HuH-7 (cell line): ENCODE results near the gene PSPH.
A peak's percentile ranks its signal among the peaks of the same experiment; 100 is the strongest.
"Not testable (repeated sequence)": the region's sequence is repeated elsewhere in the genome, so short reads cannot be mapped to it uniquely, and the experiment has no call there.

ENCODE experiments used
- DNase-seq: peaks from one replicate; pipeline ENCODE4 v3.0.0; 2011; ENCODE audit warnings: low spot score

PSPH gene

GRCh38 chr7:56051339-56052191 lies at the start of gene PSPH, which contains the start of gene CCT6A:
TSS of gene PSPH (minus strand) at chr7:56051444. CDS start at chr7:56021212, 30,232 bp downstream.
TSS of gene CCT6A (plus strand) at chr7:56051765. CDS start at chr7:56051849, 84 bp downstream.
- DNase-seq, result peak; percentile 95

DNA sequence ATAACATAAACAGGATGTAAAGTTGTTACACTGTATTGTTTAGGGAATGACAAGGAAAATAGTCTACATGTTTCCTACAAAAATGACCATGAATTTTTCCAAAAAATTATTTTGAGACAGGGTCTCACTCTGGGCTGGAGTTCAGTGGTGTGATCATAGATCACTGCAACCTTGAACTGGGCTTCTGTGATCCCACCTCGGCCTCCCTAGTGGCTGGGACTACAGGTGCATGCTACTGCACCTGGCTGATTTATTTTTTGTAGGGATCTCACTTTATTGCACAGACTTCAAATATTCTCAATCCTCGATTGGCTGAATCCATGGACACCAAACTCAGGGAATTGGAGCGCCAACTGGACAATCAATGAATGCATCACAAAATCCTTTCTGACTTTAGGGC lies 48.4 kb upstream of the PSPH start:
- DNase-seq, result no peak

DNA sequence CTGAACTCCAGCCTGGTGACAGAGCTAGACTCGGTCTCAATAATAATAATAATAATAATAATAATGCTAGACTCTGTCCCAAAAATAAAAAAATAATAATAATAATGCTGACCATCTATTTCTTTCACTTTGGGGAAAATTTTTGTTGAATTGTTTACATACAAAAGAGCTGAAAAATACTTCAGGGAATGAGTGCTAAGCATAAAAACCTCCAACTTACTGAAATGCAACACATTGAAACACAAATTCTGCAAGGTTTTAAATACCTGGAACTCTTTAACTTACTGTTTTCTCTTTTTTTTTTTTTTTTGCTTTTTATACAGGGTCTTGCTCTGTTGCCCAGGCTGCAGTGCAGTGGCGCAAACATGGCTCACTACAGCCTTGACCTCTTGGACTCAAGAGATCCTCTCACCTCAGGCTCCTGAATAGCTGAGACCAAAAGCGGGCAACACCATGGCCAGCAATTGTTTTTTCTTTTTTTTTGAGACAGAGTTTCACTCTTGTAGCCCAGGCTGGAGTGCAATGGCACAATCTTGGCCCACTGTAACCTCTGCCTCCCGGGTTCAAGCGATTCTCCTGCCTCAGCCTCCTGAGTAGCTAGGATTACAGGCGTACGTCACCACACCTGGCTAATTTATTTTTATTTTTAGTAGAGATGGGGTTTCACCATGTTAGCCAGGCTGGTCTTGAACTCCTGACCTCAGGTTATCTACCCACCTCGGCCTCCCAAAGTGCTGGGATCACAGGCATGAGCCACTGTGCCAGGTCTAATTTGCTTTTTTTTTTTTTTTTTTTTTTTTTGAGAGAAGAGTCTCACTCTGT lies 47.2 kb upstream of the PSPH start:
- not testable (repeated sequence) for DNase-seq

GRCh38 chr7:56097700-56098099 lies 46.5 kb upstream of the PSPH start:
- DNase-seq, result no peak

DNA sequence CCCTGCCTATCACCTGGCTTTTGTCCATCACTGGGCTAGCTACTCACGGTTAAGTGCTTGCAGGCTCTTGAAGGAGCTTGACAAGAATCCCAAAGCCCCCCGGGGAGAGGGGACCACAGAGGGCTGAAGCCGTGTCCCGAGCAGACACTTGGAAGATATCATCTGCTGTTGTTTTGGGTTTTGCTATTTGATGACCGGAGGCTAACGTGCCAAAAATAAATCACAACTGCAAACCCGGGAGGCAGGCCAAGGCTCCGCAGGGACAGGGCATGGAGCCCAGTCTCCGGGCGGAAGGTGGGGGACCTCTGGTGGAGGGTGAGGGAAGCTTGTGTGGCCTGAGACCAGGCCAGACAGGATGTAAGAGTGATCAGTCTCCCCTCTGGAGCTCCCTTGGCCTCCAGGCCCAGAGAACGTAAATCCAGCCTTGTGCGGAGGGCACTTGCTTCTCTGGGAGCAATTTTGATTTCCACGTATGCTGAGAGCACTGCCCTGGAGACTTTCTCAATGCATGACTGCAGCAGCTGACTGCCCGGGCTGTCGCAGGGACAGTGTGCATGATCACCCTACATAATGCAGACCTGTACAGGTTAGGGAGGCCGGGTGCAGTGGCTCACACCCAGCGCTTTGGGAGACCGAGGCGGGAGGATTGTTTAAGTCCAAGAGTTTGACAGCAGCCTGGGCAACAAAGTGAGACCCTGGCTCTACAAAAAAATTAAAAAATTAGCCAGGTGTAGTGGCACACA lies 41.7 kb upstream of the PSPH start, which contains the start of gene PHKG1:
Gene PHKG1 (minus strand): TSS at position 164 of the 743 bp plus-strand sequence. CDS start 4,011 bp downstream, outside the sequence.
- peak; percentile 74 for DNase-seq

GRCh38 chr7:56092388-56092787 lies 41.1 kb upstream of the PSPH start:
- DNase-seq, result not testable (repeated sequence)

DNA sequence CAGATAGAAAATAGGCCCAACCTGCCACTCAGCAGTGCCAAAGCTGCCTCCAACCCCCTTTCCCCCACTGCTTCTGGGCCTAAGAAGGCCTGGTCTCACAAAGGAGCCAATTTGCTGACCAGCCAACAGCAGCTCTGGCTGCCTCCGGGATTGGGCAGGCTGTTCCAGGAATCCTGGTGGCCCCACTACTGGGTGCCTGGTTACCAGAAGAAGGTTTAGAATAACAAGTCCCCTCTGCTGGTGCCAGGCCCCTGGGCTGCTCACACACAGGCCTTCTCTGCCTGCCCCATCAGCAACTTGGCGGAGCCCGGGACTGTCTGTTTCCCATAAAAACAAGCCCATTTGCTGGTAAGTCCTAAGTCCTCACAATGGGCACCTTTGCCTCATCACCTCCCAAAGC lies 40.3 kb upstream of the PSPH start:
- no peak for DNase-seq

GRCh38 chr7:56087445-56087844 lies 36.2 kb upstream of the PSPH start:
- no peak for DNase-seq

DNA sequence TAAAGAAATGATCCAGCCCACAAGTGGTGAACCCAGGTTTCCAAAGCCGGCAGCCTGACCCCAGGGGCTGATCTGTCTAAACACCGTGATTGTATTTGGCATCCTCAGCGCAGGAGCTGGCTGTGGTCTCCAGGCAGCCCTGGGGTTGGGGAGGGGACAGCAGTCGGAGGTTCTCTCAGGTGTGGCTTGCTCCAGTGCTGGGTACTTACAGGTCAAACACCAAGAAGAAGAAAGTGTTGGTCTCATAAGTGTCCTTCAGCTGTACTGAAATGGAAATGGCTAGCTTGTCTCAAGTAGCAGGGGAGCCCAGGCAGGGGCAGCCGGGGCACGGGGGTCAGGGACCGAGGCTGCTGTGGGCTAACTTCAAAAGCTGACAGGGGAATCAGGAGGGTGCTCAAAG lies 35.5 kb upstream of the PSPH start:
- no peak for DNase-seq

DNA sequence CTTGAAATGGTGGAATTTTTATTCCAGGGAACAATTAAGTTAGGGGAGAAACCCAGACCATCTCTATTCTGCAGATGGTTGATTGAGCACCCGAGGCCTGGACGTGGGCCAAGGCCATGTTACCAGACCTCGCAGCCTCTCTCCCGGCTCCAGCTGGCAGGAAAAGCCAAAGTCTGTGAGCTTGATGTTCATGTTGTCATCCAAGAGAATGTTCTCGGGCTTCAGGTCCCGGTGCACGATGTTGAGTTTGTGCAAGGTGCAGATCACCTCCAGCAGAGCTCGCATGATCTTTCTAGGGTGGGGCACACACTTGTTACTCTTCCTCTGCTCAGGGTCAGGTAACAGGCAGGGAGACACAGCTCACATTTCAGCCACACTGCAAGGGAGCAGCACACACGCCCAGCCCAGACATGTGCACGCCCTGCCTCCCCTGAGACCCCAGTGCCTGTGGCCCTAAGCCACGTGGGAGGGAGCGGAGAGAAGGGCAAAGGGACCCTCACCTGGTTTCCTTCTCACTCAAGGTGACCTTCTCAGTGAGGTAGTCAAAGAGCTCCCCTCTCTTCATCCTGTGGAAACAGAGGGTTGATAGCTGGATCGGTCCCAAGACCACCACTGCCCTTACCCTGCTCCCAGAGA lies 32.0 kb upstream of the PSPH start:
- DNase-seq, result no peak

GRCh38 chr7:56081626-56082340 lies 30.5 kb upstream of the PSPH start:
- no peak for DNase-seq

DNA sequence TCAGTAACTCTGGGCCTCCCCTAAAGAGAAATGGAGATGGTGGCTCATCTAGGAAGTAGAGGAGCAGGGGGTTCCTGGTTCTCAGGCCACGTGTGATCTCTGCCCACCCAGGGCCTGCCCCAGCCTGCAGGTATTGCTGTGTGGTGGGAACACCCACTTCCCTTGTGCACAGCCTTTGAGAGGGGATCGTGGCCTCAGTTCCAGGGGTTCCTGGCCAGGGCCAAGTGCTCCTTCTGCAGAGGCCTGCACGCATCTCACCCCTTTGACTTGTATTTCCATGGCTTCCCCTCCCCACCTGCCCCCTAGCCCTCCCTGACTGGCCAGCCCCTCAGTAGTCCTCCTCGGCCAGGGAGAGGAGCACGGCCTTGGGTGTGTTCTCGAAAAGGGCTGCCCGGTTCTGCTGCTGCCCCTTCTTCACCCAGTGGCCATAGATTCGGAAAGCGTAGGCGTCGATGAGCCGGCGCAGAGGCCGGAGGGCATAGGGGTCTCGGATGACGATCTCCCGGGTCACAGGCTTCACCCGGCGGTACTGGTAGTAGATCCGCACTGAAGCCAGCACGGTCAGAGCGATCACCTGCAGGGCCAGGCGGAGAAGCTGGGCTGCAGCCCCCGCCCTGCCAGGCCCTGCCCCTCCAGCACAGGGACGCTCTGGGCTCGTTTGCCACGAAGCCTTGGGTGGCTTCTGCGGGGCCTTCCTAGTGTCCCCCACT lies 29.6 kb upstream of the PSPH start:
- DNase-seq, result not testable (repeated sequence)

- no peak for DNase-seq
Observed at GRCh38 chr7:56079450-56080185, 28.4 kb upstream of the PSPH start.

GRCh38 chr7:56078196-56078595 lies 27.0 kb upstream of the PSPH start:
- DNase-seq, result no peak

GRCh38 chr7:56077681-56078080 lies 26.4 kb upstream of the PSPH start:
- DNase-seq, result no peak

GRCh38 chr7:56074371-56074791 lies 23.1 kb upstream of the PSPH start:
- peak; percentile 91 for DNase-seq

GRCh38 chr7:56066376-56066775 lies 15.1 kb upstream of the PSPH start:
- not testable (repeated sequence) for DNase-seq

GRCh38 chr7:56063882-56064625 lies 12.8 kb upstream of the PSPH start, which contains the start of gene SUMF2:
TSS of gene SUMF2 (plus strand) at chr7:56064286. CDS start at chr7:56064312, 26 bp downstream.
- DNase-seq, result peak; percentile 99

- no peak for DNase-seq
Observed at GRCh38 chr7:56063500-56063881, 12.2 kb upstream of the PSPH start.
